Measurements from ENCODE around the gene IQGAP1. TPM values are rescaled to one million over a fixed set of nuclear protein-coding genes. Genes with fewer than 3 reads are reported as not detected.

IQGAP1 gene
- total and polyA plus RNA-seq, 9 of the 15 experiments (the other 6 are each of a cell fraction or from before 2014, with no cell fraction given): 37.6 to 143 (median 77.7) TPM

GRCh38 chr15:90387534-90388461 is at the start of gene IQGAP1 (continued):
- TF ChIP-seq SMAD1 (IDR thresholded peaks at IDR 0.05; ENCODE audit: low read depth, low read length, partially characterized antibody): peak; percentile 8
- 0 out of 4 replicates have a peak, but pooled peaks of 1 of the 2 experiments have one; percentile 10 for TF ChIP-seq MNT (conservative IDR thresholded peaks at IDR 0.05)
- peak; percentile 55; the same call in 1 of the 2 replicates for TF ChIP-seq PHF21A (IDR thresholded peaks at IDR 0.05; ENCODE audit: borderline replicate concordance, low read depth)
- TF ChIP-seq POLR2B (IDR thresholded peaks at IDR 0.05; ENCODE audit: low read depth, partially characterized antibody): peak; percentile 56
- peak; percentile 72 for TF ChIP-seq TAF1 (IDR thresholded peaks at IDR 0.05; ENCODE audit: control insufficient read depth, extremely low read depth, insufficient read depth, low read length, severe bottlenecking)
- no peak for TF ChIP-seq SNIP1 (IDR thresholded peaks at IDR 0.05; ENCODE audit: low read depth)
- TF ChIP-seq MAZ (CRISPR knock-in tag; conservative IDR thresholded peaks at IDR 0.05 in 1 of 2, IDR thresholded peaks at IDR 0.05 in 1 of 2): peak in 1 of 2 experiments; percentile 2; a peak in 1 of 4 replicates
- no peak for TF ChIP-seq KLF10 (CRISPR knock-in tag; IDR thresholded peaks at IDR 0.05)
- TF ChIP-seq RBFOX2 (IDR thresholded peaks at IDR 0.05; ENCODE audit: low read depth, low read length): peak; percentile 93
- TF ChIP-seq POLR2A (conservative IDR thresholded peaks at IDR 0.05): peak; percentile 84
- peak; percentile 52 for TF ChIP-seq TBP (optimal IDR thresholded peaks at IDR 0.05; ENCODE audit: low read depth, low read length)
- peak; percentile 23; the same call in 1 of the 2 replicates for TF ChIP-seq HCFC1 (IDR thresholded peaks at IDR 0.05; ENCODE audit: low read depth, low read length)
- peak; percentile 40; the same call in 1 of the 2 replicates for TF ChIP-seq CREM (IDR thresholded peaks at IDR 0.05; ENCODE audit: low read depth)
- TF ChIP-seq NONO (IDR thresholded peaks at IDR 0.05; ENCODE audit: low read depth in 2 of 2, low read length in 1 of 2): peak in 1 of 2 experiments; percentile 41; a peak in 1 of 4 replicates
- peak; percentile 95 for TF ChIP-seq POLR2G (IDR thresholded peaks at IDR 0.05; ENCODE audit: low read depth, low read length)
- TF ChIP-seq ATF6 (CRISPR knock-in tag; IDR thresholded peaks at IDR 0.05): no peak
- TF ChIP-seq CCAR2 (IDR thresholded peaks at IDR 0.05; ENCODE audit: low read depth, low read length): no peak
- TF ChIP-seq KDM2B (CRISPR knock-in tag; IDR thresholded peaks at IDR 0.05): no peak
- peak; percentile 72 for TF ChIP-seq POLR2H (tag; IDR thresholded peaks at IDR 0.05; ENCODE audit: low read depth)
- TF ChIP-seq TFAP4 (CRISPR knock-in tag; IDR thresholded peaks at IDR 0.05; ENCODE audit: borderline replicate concordance): 0 out of 2 replicates have a peak, but pooled peaks have one; percentile 8
- peak; percentile 30 for TF ChIP-seq PHF20 (IDR thresholded peaks at IDR 0.05; ENCODE audit: partially characterized antibody)
- peak in 1 of 2 experiments; percentile 38; a peak in 1 of 4 replicates for TF ChIP-seq RCOR1 (IDR thresholded peaks at IDR 0.05; ENCODE audit: borderline replicate concordance in 1 of 2, low read depth in 2 of 2, low read length in 2 of 2)
- TF ChIP-seq U2AF1 (optimal IDR thresholded peaks at IDR 0.05; ENCODE audit: low read depth, low read length): no peak
